GM19455 (cell line): Measurements from ENCODE around the gene EZH1.
"Not testable (repeated sequence)": the region's sequence is repeated elsewhere in the genome, so short reads cannot be mapped to it uniquely, and the experiment has no call there.

Experiments used
- ATAC-seq: cut with Tn5 transposase; IDR thresholded peaks from one replicate; pipeline ENCODE4 v1.9.1; 2021; ENCODE audit not compliant: unreplicated experiment

The EZH1 gene

GRCh38 chr17:42670789-42671657 lies 73.8 kb downstream of the EZH1 start:
- ATAC-seq = no peak

GRCh38 chr17:42669977-42670788 lies 74.7 kb downstream of the EZH1 start:
- no peak for ATAC-seq

GRCh38 chr17:42669705-42669976 lies 75.2 kb downstream of the EZH1 start:
- ATAC-seq = no peak

- ATAC-seq = no peak
Measured at GRCh38 chr17:42667088-42667951, 77.5 kb downstream of the EZH1 start.

GRCh38 chr17:42666126-42666525 lies 78.7 kb downstream of the EZH1 start:
- ATAC-seq = not testable (repeated sequence)

GRCh38 chr17:42665581-42666001 lies 79.2 kb downstream of the EZH1 start:
- ATAC-seq = no peak

GRCh38 chr17:42660692-42661345 lies 84.0 kb downstream of the EZH1 start:
- ATAC-seq = no peak

- not testable (repeated sequence) for ATAC-seq
Measured at GRCh38 chr17:42659932-42660274, 84.9 kb downstream of the EZH1 start.

GRCh38 chr17:42659079-42659931 lies 85.5 kb downstream of the EZH1 start, which contains the start of gene TUBG2:
TUBG2 (plus strand) TSS chr17:42659284; CDS start chr17:42659504, 220 bp downstream.
- no peak for ATAC-seq

- ATAC-seq = no peak
Measured at GRCh38 chr17:42657824-42658588, 86.8 kb downstream of the EZH1 start.

- no peak for ATAC-seq
Measured at GRCh38 chr17:42655528-42655927, 89.3 kb downstream of the EZH1 start.

GRCh38 chr17:42653179-42654124 lies 91.4 kb downstream of the EZH1 start:
- ATAC-seq = no peak

- ATAC-seq = no peak
Measured at GRCh38 chr17:42651392-42651791, 93.4 kb downstream of the EZH1 start.
